ENCODE results near the gene PET117.

GRCh38 chr20:18108326-18108725 lies 29.3 kb upstream of the PET117 start:
- TF ChIP-seq ARNTL (CRISPR knock-in tag; IDR thresholded peaks at IDR 0.05; ENCODE audit: borderline replicate concordance, low read depth) (no peak), ESRRG (CRISPR knock-in tag; IDR thresholded peaks at IDR 0.05) (no peak), PATZ1 (CRISPR knock-in tag; IDR thresholded peaks at IDR 0.05; ENCODE audit: borderline replicate concordance) (no peak), ISL1 (CRISPR knock-in tag; IDR thresholded peaks at IDR 0.05) (no peak), ZFP3 (CRISPR knock-in tag; IDR thresholded peaks at IDR 0.05) (no peak)
